GM06990 (cell line): Measurements from ENCODE around the gene XPO6.

Source experiments
- DNase-seq: peaks from one replicate; pipeline ENCODE4 v3.0.0-alpha.2; 2011; ENCODE audit not compliant: insufficient read length; ENCODE audit errors: extremely low read depth
- H3K27me3 ChIP-seq: replicated peaks from 2 replicates; pipeline ENCODE4 v1.6.0; 2011; ENCODE audit warnings: low read length; ENCODE audit not compliant: control insufficient read depth, insufficient read depth
- H3K36me3 ChIP-seq: 2 replicates; pipeline ENCODE4 v1.5.1; 2011; ENCODE audit warnings: low read length; ENCODE audit not compliant: control insufficient read depth, insufficient read depth
- H3K4me3 ChIP-seq: replicated peaks from 2 replicates; pipeline ENCODE4 v1.5.1; 2011; ENCODE audit warnings: low read depth, mild to moderate bottlenecking, control low read depth, low read length
- TF ChIP-seq, protein P1 (sequence below): IDR thresholded peaks from 2 replicates; pipeline ENCODE4 v1.5.1; 2011; ENCODE audit warnings: low read length, control low read depth, mild to moderate bottlenecking, inconsistent platforms; ENCODE audit not compliant: insufficient read depth, poor library complexity, severe bottlenecking

The XPO6 gene

DNA sequence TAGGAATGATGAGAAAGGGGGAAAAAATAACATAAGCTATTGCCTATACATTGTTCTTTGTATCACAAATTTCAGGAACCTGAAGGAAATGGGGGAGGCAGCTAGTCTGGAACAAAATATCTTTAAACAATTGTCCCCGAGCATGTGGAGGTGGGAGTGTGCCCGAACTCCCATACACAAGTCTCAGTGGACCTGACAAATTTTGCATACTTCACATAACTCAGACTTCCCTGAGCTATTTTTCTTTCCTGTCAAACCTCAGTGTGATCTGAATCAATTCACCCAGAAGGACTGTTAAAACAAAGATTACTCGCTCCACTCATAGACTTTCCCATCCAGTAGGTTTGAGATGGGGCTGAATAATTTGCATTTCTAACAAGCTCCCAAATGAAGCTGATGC lies 1.6 kb upstream of the XPO6 start:
- Histone ChIP-seq H3K4me3 (no peak overlapping the region), H3K27me3 (no peaks in the 10 kb centered on the region), H3K36me3 (peaks cover 5% of the 10 kb centered on the region)
- TF ChIP-seq, protein P1, sequence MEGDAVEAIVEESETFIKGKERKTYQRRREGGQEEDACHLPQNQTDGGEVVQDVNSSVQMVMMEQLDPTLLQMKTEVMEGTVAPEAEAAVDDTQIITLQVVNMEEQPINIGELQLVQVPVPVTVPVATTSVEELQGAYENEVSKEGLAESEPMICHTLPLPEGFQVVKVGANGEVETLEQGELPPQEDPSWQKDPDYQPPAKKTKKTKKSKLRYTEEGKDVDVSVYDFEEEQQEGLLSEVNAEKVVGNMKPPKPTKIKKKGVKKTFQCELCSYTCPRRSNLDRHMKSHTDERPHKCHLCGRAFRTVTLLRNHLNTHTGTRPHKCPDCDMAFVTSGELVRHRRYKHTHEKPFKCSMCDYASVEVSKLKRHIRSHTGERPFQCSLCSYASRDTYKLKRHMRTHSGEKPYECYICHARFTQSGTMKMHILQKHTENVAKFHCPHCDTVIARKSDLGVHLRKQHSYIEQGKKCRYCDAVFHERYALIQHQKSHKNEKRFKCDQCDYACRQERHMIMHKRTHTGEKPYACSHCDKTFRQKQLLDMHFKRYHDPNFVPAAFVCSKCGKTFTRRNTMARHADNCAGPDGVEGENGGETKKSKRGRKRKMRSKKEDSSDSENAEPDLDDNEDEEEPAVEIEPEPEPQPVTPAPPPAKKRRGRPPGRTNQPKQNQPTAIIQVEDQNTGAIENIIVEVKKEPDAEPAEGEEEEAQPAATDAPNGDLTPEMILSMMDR = no peak
- DNase-seq = no peak

DNA sequence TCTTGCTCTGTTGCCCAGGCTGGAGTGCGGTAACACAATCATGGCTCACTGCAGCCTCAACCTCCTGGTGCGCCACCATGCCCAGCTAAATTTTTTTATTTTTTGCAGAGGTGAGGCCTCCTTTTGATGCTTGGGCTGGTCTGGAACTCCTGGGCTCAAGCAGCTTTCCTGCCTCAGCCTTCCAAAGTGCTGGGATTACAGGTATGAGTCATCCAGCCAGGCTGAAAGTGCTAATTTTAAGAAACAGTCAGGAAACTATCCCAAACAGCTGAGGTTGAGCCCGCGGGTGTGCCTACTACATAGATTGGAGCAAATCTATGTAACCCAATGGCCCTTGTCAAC lies 738 bp upstream of the XPO6 start:
- peaks cover 7% of the 10 kb centered on the region for H3K36me3 ChIP-seq
- TF ChIP-seq, protein P1 = no peak
- peak overlapping the region; percentile 71 for H3K4me3 ChIP-seq
- H3K27me3 ChIP-seq = no peaks in the 10 kb centered on the region
- no peak for DNase-seq

DNA sequence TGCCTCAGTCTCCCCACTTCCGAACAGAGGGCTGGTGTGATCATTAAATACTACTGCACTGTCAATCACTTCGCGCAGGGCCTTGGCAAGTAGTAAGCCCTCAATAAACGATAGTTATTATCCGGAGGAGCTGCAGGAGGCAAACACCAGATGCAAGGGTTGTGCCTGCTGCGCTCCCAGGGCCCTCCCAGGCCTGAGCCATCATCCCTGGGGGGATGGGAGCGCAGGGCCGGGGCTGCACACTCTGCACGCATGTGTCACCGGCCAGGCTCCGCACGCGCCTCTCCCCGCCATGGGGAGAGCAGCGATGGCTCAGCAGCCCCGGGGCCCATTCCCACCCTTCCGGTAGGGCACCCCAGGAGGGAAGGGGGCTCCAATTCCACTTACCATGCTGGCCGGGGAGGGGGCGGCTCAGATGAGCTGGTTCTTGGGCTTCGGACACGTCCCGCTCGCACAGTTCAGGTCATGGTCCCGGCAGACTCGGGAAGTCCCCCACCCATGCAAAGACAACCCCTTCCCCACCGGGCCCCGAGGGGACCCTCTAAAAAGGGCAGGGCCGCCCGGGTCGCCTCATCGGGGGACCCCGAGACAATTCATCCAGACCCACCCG lies 681 bp downstream of the XPO6 start:
- Histone ChIP-seq H3K36me3 (peaks cover 10% of the 10 kb centered on the region), H3K4me3 (peak overlapping the region; percentile 74), H3K27me3 (no peaks in the 10 kb centered on the region)
- peak; percentile 72 for DNase-seq
- TF ChIP-seq, protein P1 = no peak

DNA sequence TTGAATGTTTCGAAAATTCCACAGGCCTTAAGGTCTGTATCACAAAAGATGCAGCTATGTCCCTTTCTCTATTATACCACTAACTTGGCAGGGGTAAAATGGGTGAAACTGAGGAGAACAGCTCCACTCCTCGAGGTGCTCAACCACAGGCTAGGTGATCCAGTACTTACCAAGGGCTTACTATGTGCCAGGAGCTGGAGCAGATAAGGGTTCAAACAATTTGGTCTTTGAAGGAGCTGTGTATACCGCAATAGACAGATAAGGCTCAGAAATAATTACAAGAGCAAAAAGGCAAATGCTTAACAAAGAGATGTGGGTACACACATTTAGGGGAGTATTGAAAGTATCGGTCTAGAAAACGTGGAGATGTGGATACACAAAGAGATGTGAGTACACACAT lies 1.5 kb downstream of the XPO6 start:
- Histone ChIP-seq H3K4me3 (peak overlapping the region; percentile 74), H3K27me3 (no peaks in the 10 kb centered on the region), H3K36me3 (peaks cover 10% of the 10 kb centered on the region)
- TF ChIP-seq, protein P1 = no peak
- DNase-seq = no peak

DNA sequence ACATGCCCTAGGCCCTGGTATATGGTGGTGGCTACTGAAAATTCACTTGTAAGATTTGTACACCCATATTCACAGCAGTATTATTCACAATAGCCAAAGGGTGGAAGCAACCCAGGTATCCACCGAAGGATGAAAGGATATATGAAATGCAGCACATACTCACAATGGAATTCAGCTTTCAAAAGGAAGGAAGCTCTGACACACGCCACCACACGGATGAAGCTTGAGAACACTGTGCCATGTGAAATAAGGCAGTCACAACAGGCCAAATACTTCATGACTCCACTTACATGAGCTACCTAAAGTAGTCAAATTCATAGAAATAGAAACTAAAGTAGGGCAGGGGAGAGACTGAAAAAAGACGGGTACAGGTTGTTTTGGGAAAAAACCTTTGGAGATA lies 2.9 kb downstream of the XPO6 start:
- Histone ChIP-seq H3K36me3 (peaks cover 19% of the 10 kb centered on the region), H3K4me3 (no peak overlapping the region)

More for the DNA sequence above, 2.9 kb downstream of the XPO6 start:
- no peaks in the 10 kb centered on the region for H3K27me3 ChIP-seq
- DNase-seq = no peak
- TF ChIP-seq, protein P1 = no peak
